NCI-H2107 treated with DMSO at 0.1 percent for 48 hours (cell line): Measurements from ENCODE around the gene HOATZ.

Experiments
- DNase-seq: peaks from one replicate; lab custom pipeline; 2025; ENCODE audit not compliant: unreplicated experiment; lab: John Stamatoyannopoulos, UW

Gene HOATZ

DNA sequence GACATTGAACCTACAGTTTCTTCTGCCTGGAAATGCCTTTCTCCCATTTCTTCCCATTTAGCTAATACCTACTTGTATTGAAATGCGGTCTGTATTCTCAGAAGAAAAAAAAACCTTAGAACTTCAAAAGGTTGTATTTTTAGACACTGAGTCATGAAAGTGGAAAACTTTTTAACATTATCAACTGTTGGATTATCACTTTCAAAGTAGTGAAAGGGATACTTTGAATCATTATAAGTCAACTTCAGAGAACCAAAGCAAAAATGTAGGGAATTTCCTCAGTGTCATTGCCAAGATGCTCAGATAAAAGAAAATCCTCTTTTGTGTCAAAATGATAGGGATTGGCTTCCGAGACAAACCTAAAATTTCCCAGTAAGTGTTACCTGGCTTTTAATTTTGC, 6.6 kb downstream of the HOATZ start:
- no peak for DNase-seq

DNA sequence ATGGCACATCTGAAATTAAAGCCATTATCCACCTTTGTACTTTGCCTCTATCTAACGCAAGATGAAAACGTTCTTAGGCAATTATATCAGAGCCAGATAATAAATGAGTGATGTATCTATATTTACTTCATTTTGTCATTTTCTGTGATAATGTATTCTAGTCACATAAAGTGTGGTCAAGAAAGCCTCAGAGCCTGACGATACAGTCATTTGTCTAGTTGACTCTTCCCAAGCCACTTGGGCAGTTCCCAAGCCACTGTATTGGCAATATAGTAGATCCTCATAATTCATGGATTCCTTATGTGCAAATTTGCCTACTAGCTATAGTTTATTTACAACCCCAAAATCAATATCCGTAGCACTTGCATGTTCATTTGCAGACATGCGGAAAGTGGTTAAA, 7.8 kb downstream of the HOATZ start:
- no peak for DNase-seq

DNA sequence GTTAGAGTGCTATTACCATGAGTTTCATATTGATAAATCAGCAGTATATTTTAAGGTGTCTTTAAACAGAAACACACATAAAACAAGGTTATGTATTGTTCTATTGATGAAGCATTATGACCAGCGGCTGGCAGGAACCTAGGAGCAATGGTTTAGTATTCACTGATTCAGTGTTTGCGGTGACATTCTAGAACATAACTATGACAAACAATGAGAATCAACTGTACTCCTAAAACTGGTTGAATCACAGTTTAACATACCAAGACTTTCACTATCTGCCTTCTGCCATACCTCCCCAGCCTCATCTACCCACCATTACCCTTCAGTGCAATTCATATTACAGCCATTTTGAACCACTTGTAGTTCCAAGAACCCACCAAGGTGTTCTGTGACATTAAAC, 8.8 kb downstream of the HOATZ start:
- no peak for DNase-seq

DNA sequence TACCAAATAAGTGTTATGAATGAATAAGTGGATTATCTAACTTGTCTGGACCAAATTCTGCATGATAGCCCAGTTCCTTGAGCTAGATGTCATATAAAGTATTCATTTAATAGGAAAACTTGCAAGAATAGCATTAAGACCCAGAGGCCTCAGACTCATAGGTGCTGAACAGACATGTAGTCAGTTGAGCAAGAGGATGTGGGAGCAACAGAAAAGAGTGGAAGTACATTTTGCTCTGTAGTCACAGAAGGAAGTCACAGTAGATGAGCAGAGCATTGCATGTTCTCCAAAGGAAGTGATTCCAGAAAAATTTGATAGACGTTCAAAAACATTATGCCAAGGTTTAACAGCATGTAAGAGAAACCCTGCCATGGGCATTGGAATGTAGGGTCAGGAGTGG, 9.5 kb downstream of the HOATZ start:
- no peak for DNase-seq

DNA sequence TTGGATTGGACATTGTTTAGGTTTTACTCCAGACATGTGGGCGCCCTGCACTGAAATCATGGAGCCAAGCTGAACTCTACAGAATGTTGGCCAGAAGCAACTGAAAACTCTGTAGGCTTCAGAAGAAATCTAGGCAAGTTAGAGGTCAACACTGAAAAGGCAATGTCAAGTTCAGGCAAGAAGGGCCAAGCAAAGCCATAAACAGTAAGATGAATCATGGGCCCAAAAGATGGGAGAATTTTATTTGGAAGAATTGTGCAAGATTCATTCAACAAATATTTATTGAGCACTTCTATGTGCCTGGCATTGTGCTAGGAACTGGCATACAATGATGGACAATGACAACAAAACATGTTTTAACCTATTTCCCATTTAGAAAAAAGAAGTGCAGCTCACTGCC, 10.9 kb downstream of the HOATZ start:
- DNase-seq: no peak

DNA sequence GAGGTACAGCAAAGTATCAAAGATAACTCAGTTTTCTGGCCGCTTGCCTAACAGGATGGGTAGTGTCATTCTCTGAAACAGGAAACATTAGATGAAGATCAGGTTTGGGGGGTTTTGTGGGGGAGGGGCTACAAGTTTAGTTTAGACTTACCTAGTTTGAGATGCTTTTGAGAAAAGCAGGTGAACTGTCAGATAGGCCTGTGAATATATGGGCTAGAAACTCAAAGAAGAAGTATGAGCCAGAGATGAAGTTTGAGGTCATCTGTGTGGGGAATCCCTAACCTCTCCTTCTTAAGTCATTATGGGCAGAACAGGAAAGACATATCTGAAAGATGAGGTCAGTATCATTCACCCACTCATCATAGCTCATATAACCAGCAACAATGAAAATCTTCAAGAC, 11.9 kb downstream of the HOATZ start:
- DNase-seq: no peak

DNA sequence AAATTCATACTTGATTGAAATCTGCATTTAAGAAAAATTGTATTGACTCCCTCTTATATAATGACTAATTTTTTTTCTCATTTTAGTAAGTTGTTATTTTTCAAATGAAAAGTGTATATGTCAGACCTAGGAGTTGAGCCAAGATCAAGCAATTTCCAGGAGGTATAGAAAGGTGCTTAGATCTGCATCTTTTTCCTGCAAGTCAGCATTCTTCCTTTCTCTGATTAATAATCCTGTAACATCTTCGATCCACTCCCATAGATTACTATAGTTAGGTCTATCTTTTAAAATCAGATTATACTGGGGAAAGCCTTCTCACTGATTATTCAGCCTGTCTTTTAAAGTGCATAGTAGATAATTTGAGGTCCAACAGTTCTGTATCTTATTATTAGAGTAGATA, 12.7 kb downstream of the HOATZ start:
- DNase-seq: no peak

DNA sequence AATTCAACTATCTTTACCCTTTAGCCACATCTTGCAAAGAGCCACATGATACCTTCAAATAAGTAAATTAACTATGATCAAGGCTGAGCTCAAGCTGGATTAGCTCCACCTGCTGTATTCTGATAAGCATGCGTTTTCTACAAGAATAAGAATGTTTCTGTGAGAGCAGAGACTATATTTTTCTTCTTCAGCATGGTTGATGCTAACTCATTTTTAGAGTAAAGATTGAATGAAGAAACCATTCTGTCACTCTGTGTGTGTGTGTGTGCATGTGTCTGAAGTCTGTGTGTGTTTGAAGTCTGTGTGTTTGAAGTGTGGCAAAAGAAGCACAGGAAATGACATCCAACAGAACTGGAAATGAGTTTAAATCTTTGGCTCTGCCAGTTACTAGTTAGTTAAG, 14.0 kb downstream of the HOATZ start:
- no peak for DNase-seq

DNA sequence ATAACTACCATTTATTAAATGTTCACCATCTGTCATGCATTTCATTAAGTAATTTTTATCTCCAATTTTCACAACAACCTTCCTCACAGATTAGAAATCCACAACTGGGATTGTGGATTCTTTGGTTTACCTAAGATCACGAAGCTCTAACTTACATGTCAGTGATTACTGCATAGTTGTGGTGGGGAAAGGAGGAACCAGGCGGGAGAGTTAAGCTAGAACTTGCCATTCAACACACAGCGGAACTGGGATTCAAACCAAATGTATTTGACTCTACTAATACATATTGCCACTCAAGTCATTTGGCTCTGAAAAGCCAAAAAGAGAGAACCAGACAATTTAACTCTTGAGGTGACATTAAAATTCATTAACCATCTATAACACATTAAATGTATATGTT, 15.5 kb downstream of the HOATZ start:
- no peak for DNase-seq

DNA sequence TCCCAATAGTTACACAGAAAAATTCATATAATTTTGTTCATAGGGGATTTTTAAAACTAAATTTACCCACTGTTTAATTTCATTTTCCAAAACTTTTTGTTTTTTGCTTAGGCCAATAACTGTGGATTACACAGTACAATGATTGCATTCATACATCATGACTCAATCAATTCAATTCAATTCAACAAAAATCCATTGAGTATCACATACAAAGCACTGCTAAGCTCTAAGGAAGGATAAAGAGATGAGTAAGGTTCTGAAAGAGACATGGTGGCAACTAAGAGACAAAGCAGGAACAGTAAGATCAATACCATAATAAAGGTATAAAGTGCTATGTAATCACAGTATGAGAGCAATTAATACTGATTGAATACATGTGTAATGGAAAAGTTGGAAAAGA, 16.6 kb downstream of the HOATZ start:
- no peak for DNase-seq

DNA sequence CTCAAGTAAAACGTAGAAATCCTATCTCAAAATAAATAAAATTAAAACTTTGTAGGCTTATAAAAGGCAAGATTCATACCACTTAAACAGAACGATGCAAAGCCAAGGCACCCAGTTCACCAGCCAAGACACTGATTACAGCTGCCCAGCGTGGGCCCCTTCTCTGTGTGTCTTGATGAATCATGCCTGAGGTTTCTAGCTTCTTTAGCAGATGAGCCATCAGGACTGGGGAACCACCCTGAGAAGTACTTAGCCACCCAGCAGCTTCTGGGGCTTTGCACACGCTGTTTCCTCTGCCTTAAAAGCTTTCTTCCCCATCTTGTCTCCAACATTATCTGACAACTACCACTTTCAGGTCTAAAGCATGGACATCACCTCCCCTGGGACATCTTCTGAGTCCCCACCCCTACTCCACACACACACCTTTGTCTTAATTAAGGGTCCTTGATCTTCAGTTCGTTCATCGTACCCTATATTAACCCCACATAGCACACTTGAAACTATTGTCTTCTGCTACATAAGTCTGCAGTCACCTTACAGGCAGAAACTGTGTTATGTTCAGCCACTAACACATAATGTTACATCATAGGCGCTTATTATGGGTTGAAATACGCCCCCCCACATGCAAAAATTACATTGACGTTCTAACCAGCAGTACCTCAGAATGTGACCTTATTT, 17.2 kb downstream of the HOATZ start:
- no peak for DNase-seq

DNA sequence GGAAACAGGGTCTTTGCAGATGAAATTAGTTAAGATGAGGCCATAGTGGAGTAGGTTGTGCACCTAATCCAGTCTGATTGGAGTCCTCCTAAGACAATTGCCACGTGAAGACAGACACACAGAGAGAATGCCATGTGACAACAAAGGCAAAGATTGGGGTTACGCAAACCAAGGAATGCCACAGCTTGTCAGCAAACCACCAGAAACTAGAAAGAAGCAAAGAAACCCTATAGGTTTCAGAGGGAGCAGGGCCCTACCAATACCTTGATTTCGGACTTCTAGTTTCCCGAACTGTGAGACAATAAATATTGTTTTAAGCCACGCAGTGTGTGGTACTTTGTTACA, 17.8 kb downstream of the HOATZ start:
- DNase-seq: no peak

DNA sequence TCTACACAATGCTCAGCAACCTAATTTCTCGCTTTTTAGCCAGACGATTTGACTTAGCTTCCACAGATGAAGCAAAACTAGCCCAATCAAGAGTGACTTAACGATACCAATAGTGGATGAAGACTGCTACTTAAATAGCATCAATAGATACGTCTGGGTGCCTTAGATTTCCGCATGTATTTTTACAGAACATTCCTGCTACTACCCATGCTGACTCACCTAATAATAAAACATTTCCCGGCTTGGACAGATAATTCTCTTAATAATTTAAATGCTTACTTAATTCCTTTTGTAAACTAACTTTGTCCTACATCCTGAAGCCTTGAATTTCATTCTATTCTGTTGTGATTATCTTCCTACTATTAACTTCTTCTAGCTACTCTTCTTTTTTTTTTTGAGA, 20.7 kb downstream of the HOATZ start:
- DNase-seq: no peak

DNA sequence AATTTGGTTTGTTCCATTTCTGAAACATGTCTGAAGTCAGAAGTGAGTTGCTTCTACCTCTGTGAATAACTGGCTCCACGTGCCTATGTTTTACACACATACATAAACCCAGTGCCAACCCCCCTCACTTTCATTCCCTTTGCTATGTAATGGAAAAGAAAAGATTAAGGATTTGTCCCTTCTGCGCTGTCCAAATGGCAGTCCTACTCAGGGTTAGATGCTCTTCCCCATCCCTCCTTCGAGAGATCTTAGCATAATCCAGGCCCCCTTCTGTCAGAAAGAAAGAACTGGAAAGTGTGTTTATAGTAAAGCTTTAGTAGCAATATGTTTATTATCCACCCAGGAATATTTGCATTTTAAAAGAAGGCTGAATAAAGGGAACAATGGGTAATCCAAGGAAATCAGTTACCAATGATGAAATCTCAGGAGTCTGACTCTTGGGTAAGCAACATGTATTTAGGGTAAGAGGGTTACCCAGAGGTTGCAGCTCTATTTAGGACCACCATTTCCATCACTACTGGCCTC, 22.8 kb downstream of the HOATZ start:
- DNase-seq: no peak

DNA sequence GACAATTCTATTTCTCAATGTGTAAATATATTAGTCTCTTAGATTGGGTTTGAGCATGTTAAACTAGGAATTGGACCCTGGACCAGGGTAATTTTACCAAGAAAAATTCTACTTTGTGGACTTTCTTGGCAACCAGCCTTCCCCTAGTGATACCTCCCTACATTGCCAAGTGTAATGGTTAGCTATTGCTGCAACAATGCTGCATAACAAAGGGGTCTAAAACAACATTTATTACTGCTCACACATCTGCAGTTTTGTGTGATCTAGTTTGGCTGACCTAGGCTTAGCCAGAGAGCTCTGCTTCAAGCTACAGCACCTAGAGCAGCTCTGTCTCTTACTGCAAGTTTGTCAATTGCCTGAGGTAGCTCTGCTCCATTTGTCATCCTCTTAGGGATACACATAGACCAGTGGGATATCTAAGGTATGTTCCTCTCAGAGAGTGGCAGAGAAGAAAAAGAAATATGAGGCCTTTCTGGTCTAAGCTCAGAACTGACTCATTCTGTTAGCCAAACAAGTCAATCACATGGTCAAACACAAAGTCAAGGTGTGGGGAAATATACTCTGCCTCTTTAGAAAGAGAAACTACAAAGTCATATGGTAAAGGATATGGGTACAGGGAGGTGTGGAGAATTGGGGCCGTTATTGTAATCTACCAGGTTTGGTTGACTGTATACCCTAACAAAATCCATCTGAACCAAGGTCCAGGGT, 24.0 kb downstream of the HOATZ start:
- DNase-seq: no peak

DNA sequence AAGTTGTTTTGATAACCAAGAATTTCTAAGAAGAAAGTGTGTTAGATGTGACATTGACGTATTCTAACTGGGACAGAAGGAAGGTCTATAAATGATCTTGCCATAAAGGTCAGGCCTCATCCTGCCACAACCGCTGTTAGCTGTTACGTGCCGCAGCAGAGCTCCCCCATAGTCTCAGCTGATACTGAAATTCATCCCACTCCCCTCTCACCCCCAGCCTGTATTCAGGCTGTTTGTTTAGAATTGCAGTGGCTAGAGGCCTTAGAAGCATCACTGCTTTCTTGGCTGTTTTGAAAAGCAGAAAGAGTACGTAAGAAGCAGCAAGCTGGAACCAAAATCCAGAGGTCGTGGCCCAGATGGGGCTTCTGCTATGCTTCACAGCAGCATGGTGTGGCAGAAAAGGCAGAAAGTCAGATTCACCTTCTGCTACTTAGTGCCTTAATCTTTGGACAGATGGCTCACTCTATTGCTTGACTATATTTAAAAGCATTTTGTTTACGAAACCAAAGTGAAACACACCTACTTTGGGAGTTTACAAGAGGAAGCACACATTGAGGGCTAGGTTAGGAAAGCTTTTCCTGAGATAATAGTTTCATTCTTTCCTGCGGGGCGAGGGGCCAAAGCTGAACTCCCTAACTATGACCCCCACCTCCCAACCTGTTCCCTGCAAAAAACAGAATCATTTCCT, 25.0 kb downstream of the HOATZ start:
- DNase-seq: no peak

DNA sequence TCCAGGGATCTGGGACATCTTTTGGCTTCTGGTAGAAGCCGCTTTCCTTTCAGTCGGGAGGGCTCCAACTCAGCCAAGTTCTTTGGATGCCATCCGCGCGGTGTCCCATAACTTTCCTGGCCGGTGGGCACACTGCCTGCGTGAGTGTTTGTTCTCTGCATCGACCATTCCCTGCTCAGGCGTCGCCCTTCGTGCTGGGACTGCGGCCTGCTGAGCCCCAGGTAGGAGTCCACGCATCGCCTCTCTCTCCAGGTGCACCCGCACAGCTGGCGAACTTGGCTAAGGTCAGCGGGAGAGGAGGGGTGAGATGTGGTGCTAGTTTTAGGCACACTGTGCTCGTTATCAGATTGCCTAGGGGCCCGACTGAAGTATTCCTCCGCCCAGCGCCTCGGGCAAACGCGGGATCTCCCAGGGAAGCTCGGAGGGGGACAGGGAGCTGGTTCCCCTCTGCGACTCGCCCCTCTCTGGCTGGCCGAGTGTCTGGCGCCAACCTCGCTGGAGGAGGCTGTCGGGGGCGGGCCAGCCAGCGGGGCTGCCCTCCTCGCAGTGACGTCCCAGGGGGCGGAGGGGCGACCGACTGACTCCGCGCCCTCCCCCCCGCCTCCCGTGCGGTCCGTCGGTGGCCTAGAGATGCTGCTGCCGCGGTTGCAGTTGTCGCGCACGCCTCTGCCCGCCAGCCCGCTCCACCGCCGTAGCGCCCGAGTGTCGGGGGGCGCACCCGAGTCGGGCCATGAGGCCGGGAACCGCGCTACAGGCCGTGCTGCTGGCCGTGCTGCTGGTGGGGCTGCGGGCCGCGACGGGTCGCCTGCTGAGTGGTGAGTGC, 25.7 kb downstream of the HOATZ start, which contains the start of gene LAYN:
Gene LAYN (plus strand): TSS at position 607 of the 823 bp plus-strand sequence. CDS start 124 bp downstream, at position 731.
- no peak for DNase-seq

DNA sequence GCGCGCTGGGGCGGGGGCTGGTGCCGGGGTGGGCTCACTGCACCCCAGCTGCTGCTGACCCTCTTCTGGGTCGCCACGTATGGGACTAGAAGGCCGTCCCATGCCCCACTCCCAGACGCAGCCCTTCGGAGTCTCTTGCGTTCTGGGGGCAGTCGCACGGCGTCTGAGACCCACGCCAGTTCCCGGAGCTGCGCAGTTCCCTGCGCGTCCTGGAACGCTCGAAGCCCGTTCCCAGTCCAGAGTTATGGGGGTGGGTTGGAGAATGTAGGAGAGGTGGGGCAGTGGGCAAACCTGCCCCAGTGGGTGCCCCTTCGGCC, 26.3 kb downstream of the HOATZ start:
- no peak for DNase-seq

DNA sequence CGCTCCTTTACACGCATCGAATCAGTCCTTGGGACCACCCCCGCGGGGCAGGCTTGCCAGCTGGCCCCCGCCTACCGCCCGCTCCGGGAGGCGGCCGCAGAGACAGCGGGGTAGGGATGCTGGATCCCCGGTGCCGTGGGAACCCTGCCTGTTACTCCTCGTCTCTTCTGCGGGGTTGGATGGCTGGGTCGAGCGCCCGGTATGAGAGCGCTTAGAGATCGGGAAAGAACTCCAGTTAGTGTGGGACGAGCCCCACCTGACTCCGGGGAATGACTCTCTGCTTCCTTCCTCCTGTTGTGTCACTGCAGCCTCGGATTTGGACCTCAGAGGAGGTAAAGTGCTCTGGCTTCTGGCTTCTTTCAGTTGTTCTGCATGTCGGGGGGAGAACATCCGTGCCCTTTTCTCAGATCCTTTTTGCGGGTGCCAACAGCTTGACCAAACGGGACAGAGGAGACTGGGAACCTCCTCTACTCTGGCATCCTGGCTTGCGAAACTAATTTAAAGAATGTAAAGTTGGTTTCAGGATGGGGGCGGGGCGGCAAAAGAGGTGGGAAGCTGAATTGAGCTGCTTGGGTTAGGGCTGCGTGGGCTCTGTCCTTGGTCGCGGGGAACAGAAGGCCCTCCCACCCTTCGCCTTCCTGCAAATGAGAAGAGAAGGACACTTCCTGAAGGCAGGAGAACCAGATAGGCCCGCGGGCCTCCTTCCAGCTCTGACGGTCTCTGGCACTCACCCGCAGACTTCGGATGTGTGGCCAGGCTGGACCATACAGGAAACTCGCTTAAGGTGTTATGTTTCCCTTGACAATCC, 26.9 kb downstream of the HOATZ start:
- no peak for DNase-seq

DNA sequence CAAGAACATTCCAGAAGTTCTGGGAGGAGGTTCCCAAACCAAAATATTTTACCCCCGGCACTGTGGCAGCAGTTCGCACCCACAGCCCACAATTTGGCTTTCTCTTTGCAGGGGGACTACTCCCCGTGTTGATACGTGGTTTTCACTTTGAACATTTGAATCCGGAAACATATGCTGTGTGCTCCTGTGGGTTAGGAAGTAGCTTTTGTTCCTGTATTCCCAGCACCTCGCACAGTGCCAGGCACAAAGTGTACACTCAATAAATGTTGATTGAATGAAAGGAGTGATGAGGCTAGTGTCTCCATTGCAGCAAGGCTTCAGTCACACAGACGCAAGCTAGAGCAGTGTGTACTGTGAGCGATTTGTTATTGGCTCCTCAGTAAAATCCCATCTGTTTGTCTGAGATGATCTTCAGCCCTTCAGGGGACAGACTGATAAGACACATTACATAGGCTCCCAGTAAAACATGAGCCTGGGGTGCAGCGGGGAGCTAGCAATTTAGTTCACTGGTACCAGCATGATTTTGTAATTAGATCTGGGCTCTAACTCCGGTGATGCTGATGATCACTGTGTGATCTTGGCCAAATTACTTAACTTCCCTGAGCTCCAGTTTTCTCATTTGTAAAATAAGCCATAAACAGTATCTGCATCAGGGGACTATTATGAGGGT, 28.2 kb downstream of the HOATZ start:
- no peak for DNase-seq
